B cell (primary cell): Measurements from ENCODE around the gene RALA. TPM values are rescaled to one million over a fixed set of nuclear protein-coding genes. Genes with fewer than 3 reads are reported as not detected.

Experiments
- ATAC-seq: fragments of 200-7000 bp; cut with Tn5 transposase; one replicate; pipeline ENCODE4 v1.10.0; 2021; ENCODE audit warnings: low read depth, mild to moderate bottlenecking, moderate number of reproducible peaks, moderate library complexity
- CTCF ChIA-PET: fragments of 350-600 bp; sonication (Branson Sonifier 250); formaldehyde crosslinking; loops from one replicate; lab custom pipeline; 2021; ENCODE audit warnings: antibody characterized with exemption, inconsistent platforms; lab: Charles Lee
- POLR2A ChIA-PET: fragments of 350-600 bp; sonication (Branson Sonifier 250); formaldehyde crosslinking; loops from one replicate; lab custom pipeline; 2021; ENCODE audit warnings: antibody characterized with exemption; lab: Charles Lee
- DNase-seq: peaks from one replicate; pipeline ENCODE4 v3.0.0; 2013
- H2AFZ ChIP-seq: 2 replicates; pipeline ENCODE4 v1.6.1; 2012; ENCODE audit warnings: mild to moderate bottlenecking, low read depth, low read length; ENCODE audit not compliant: insufficient read depth, poor library complexity, severe bottlenecking
- H3K27ac ChIP-seq, 2 donors: 1 replicate in 1 of 2; 2 replicates in 1 of 2; pipeline ENCODE4 v1.5.1; 2012 to 2013; ENCODE audit warnings: low read length in 2 of 2, mild to moderate bottlenecking in 2 of 2, moderate library complexity in 1 of 2
- H3K27me3 ChIP-seq, 4 experiments: fragments of 200-600 bp in 1 of 4; sonication (generic) in 1 of 4; replicated peaks in 1 of 4; 1 replicate in 2 of 4; 2 replicates in 2 of 4; pipeline versions ENCODE4 v1.6.1 to v1.7.0; 2013 to 2016; ENCODE audit warnings: low read length in 3 of 4, mild to moderate bottlenecking in 2 of 4, mixed read lengths in 1 of 4, moderate library complexity in 1 of 4; ENCODE audit not compliant: insufficient read depth in 4 of 4, control insufficient read depth in 3 of 4; ENCODE audit errors: control extremely low read depth in 1 of 4
- H3K36me3 ChIP-seq, 2 experiments: replicated peaks in 1 of 2; 1 replicate in 1 of 2; 2 replicates in 1 of 2; pipeline versions ENCODE4 v1.6.1 to v1.7.1; 2013; ENCODE audit warnings: low read length in 1 of 2; ENCODE audit not compliant: insufficient read depth in 2 of 2, control insufficient read depth in 1 of 2; ENCODE audit errors: control extremely low read depth in 1 of 2, extremely low read depth in 1 of 2
- H3K4me1 ChIP-seq, 2 donors: fragments of 200-600 bp in 1 of 2; sonication (generic) in 1 of 2; 1 replicate in 1 of 2; 2 replicates in 1 of 2; pipeline versions ENCODE4 v1.5.1 to v1.6.1; 2013 to 2017; ENCODE audit warnings: low read length in 2 of 2; ENCODE audit not compliant: control insufficient read depth in 2 of 2, insufficient read depth in 2 of 2
- H3K4me2 ChIP-seq: replicated peaks from 2 replicates; pipeline ENCODE3; 2012; ENCODE audit warnings: mild to moderate bottlenecking, low read depth, low read length; ENCODE audit not compliant: poor library complexity, severe bottlenecking
- H3K4me3 ChIP-seq, 5 experiments: fragments of 200-600 bp in 1 of 5; sonication (generic) in 1 of 5; 1 replicate in 3 of 5; 2 replicates in 2 of 5; pipeline versions ENCODE4 v1.5.1 to v1.7.0; 2011 to 2016; ENCODE audit warnings: low read length in 4 of 5, mild to moderate bottlenecking in 4 of 5, low read depth in 2 of 5, control low read depth in 1 of 5, moderate library complexity in 1 of 5; ENCODE audit not compliant: insufficient read depth in 1 of 5; ENCODE audit errors: control extremely low read depth in 1 of 5, extremely low read depth in 1 of 5
- H3K79me2 ChIP-seq: fragments of 200-600 bp; sonication (generic); one replicate; pipeline ENCODE4 v1.6.0; 2016; ENCODE audit warnings: low read length; ENCODE audit not compliant: control insufficient read depth, insufficient read depth
- H3K9ac ChIP-seq: fragments of 200-600 bp; sonication (generic); 2 replicates; pipeline ENCODE4 v1.6.1; 2017; ENCODE audit warnings: mild to moderate bottlenecking, low read length, moderate library complexity
- H3K9me3 ChIP-seq, 3 donors: one replicate each; pipeline versions ENCODE4 v1.6.1 to v1.7.1; 2013; ENCODE audit warnings: low read length in 2 of 3; ENCODE audit not compliant: control insufficient read depth in 2 of 3, insufficient read depth in 1 of 3; ENCODE audit errors: control extremely low read depth in 1 of 3
- H4K20me1 ChIP-seq: 2 replicates; pipeline ENCODE4 v1.6.0; 2012; ENCODE audit warnings: mild to moderate bottlenecking, low read length; ENCODE audit not compliant: insufficient read depth, control insufficient read depth, poor library complexity, severe bottlenecking
- H3K27ac Mint-ChIP-seq: one replicate; pipeline ENCODE4 v1.8.0; 2021; ENCODE audit warnings: mixed read lengths
- H3K27me3 Mint-ChIP-seq: one replicate; pipeline ENCODE4 v1.8.0; 2021; ENCODE audit warnings: mixed read lengths
- H3K4me1 Mint-ChIP-seq: one replicate; pipeline ENCODE4 v1.8.0; 2021; ENCODE audit warnings: mixed read lengths
- H3K4me3 Mint-ChIP-seq: one replicate; pipeline ENCODE4 v1.8.0; 2021; ENCODE audit warnings: mixed read lengths
- H3K9me3 Mint-ChIP-seq: one replicate; pipeline ENCODE4 v1.8.0; 2022; ENCODE audit warnings: mixed read lengths; ENCODE audit not compliant: insufficient read depth
- CTCF ChIP-seq: fragments of 200-600 bp; IDR thresholded peaks from one replicate; pipeline ENCODE4 v1.8.0; 2022; ENCODE audit warnings: antibody characterized with exemption, mild to moderate bottlenecking
- EZH2 ChIP-seq: IDR thresholded peaks from 2 replicates; pipeline ENCODE4 v1.6.1; 2012; ENCODE audit warnings: borderline replicate concordance, low read depth, mild to moderate bottlenecking, moderate library complexity, low read length; ENCODE audit not compliant: insufficient read depth, poor library complexity, severe bottlenecking
- WGBS: methylation state at CpG from one replicate; pipeline ENCODE4 v1.1.5; 2013; ENCODE audit warnings: missing lambda C conversion rate; ENCODE audit not compliant: insufficient coverage; 5-methylcytosine and 5-hydroxymethylcytosine counted together
- intact Hi-C: fragments of 100-400 bp; cut with micrococcal nuclease; formaldehyde crosslinking; loops from one replicate; pipeline ENCODE4 v1.10.0; 2022
- polyA plus RNA-seq: library from polyadenylated mRNA; depleted of rRNA; stranded (reverse); fragments of >200 nt; gene quantifications from 2 replicates; pipeline ENCODE4 v1.2.3, GENCODE V29; 2012
- total RNA-seq, 2 donors: library from RNA; stranded (reverse); fragments of 120-200 nt in 1 of 2; gene quantifications; 1 replicate in 1 of 2; 2 replicates in 1 of 2; pipeline versions ENCODE4 v1.2.3 to v1.2.4, GENCODE V29; 2013 to 2022

RALA gene
- total and polyA plus RNA-seq, 2 donors (not counting 1 experiment from before 2014, with no cell fraction given), result 9.3 to 29.8 TPM

DNA sequence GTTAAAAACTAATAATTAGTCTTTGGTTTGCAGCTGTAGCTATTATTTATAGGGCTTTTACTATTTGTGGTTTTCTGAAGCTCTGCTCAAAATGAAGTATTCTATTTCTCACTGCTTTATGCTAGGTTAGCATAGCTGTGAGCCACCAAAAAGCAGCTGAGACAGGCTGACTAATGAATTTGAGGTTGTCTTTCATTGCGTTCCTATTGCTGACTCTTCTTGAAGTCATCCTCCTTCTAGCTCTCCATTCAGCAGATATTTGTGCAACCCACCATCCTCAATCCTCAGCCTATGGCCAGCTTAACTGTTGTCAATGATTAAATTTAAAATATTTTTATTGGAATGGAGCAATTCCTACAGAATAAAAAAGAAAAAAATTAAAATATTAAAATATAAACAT lies 2.1 kb upstream of the RALA start:
- H3K27ac ChIP-seq, result no peak overlapping the region
- ATAC-seq (no peak), DNase-seq (no peak)
- H3K4me3 ChIP-seq, result no peak overlapping the region
- no peaks in the 10 kb centered on the region for H4K20me1 ChIP-seq
- no peaks in the 10 kb centered on the region for H3K9me3 ChIP-seq
- no peaks in the 10 kb centered on the region for H3K27me3 ChIP-seq
- TF ChIP-seq CTCF (no peak), EZH2 (no peak)
- Mint-ChIP-seq H3K27ac (peak overlapping the region; percentile 59), H3K4me3 (peak overlapping the region; percentile 40), H3K4me1 (peaks cover 40% of the 10 kb centered on the region), H3K27me3 (no peaks in the 10 kb centered on the region), H3K9me3 (no peaks in the 10 kb centered on the region)
- H2AFZ ChIP-seq, result no peak overlapping the region
- peaks cover 24 to 26% of the 10 kb centered on the region in 2 donors for H3K4me1 ChIP-seq
- intact Hi-C loops, result loop anchor here (5.0 to 10.0 kb wide), 2 partner anchors 39 to 1436 kb away; no protein-coding TSS in a partner anchor
- no peak overlapping the region for H3K9ac ChIP-seq
- ChIA-PET CTCF (interaction anchor here (1.3 to 6.5 kb wide), 2 partner anchors 40 to 126 kb away, joined by 4 to 69 read pairs; no protein-coding TSS in a partner anchor), POLR2A (interaction anchor here (0.7 to 1.0 kb wide), 2 partner anchors 11 to 114 kb away, joined by 3 read pairs; no protein-coding TSS in a partner anchor)
- no peaks in the 10 kb centered on the region for H3K36me3 ChIP-seq
- no CpG with 5 or more reads among the region's 1 CpG for WGBS
- H3K79me2 ChIP-seq, result peaks cover 35% of the 10 kb centered on the region
- no peak overlapping the region for H3K4me2 ChIP-seq

- no peaks in the 10 kb centered on the region for H3K27me3 Mint-ChIP-seq
- Histone ChIP-seq H3K36me3 (no peaks in the 10 kb centered on the region), H2AFZ (no peak overlapping the region), H3K9ac (no peak overlapping the region), H3K4me1 (peaks cover 24 to 26% of the 10 kb centered on the region in 2 donors), H3K27me3 (no peaks in the 10 kb centered on the region), H3K4me3 (no peak overlapping the region), H3K27ac (peak overlapping the region in 1 of 2 donors; percentile 30), H3K9me3 (no peaks in the 10 kb centered on the region), H3K79me2 (peaks cover 42% of the 10 kb centered on the region), H3K4me2 (peak overlapping the region; percentile 89), H4K20me1 (no peaks in the 10 kb centered on the region)
- H3K4me3 Mint-ChIP-seq, result peak overlapping the region; percentile 90
- ATAC-seq, result no peak
- POLR2A ChIA-PET, result interaction anchor here (0.5 to 1.9 kb wide), 4 partner anchors 8 to 113 kb away, joined by 3 to 9 read pairs (median 4); no protein-coding TSS in a partner anchor
- H3K27ac Mint-ChIP-seq, result peak overlapping the region; percentile 92
- TF ChIP-seq EZH2 (no peak), CTCF (no peak)
- H3K4me1 Mint-ChIP-seq, result peaks cover 45% of the 10 kb centered on the region
- peak; percentile 70 for DNase-seq
- no CpG with 5 or more reads among the region's 1 CpG for WGBS
- H3K9me3 Mint-ChIP-seq, result no peaks in the 10 kb centered on the region
- intact Hi-C loops, result loop anchor here (5.0 to 10.0 kb wide), 2 partner anchors 40 to 1437 kb away; no protein-coding TSS in a partner anchor
- CTCF ChIA-PET, result interaction anchor here (1.1 to 6.5 kb wide), 4 partner anchors 41 to 513 kb away, joined by 3 to 69 read pairs (median 6); partner anchors contain the start of genes MPLKIP and SUGCT
These were observed 1.5 kb upstream of the RALA start for GRCh38 chr7:39621784-39622411.
